Sciatic nerve (tissue), 2 donors: ENCODE data around the gene NT5DC2. TPM values are rescaled to one million over a fixed set of nuclear protein-coding genes. Genes with fewer than 3 reads are reported as not detected.

Source experiments
- ATAC-seq: fragments of 200-7000 bp; cut with Tn5 transposase; one replicate; pipeline ENCODE4 v1.9.1; 2020; ENCODE audit warnings: mild to moderate bottlenecking, moderate library complexity
- DNase-seq: peaks from one replicate; pipeline ENCODE4 v3.0.0-alpha.2; 2020; ENCODE audit warnings: low spot score
- intact Hi-C: fragments of 100-400 bp; cut with DNase I; formaldehyde crosslinking; loops from one replicate; pipeline ENCODE4 v1.14.2; 2022
- total RNA-seq: library from RNA; stranded (reverse); fragmentation: NEBNext Ultra II Directional; extraction: Animal tissue kit (Norgen Biotek cat#: 25700); gene quantifications from one replicate; pipeline ENCODE4 v1.2.1, GENCODE V29; 2021
- donor health status: DM: no; HTN: no; CAD: no.
- donor health status: DM: no; HTN: no; CAD: no.

The NT5DC2 gene
- total RNA-seq, 1 donor from 2014 or later: 78.3 TPM

DNA sequence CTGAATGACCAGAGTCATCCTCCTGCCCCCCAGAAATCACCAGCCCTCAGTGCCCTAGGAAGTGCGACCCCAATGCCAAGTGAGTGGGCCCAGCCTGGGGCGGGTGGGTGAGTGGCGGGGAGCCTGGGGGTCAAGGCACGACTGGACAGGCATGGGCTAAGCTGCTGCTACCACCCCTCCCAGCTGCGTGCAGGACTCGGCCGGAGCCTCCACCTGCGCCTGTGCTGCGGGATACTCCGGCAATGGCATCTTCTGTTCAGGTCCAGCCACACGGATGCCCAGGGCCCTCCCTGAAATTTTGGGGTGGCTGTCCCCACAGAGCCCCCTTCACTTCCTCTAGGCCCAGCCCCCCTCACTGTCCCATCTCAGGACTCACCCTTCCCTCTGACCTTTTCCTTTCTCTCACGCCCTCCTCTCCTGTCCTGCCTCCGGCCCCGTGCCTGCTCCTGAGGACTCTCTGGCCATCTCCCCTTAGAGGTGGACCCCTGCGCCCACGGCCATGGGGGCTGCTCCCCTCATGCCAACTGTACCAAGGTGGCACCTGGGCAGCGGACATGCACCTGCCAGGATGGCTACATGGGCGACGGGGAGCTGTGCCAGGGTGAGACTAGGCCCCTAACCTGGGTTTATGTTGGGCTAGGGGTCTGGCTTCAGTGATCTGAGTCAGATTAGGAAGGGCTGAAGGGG lies 17.0 kb downstream of the NT5DC2 start:
- no peak for ATAC-seq
- intact Hi-C loops: no loop called here
- no peak for DNase-seq

DNA sequence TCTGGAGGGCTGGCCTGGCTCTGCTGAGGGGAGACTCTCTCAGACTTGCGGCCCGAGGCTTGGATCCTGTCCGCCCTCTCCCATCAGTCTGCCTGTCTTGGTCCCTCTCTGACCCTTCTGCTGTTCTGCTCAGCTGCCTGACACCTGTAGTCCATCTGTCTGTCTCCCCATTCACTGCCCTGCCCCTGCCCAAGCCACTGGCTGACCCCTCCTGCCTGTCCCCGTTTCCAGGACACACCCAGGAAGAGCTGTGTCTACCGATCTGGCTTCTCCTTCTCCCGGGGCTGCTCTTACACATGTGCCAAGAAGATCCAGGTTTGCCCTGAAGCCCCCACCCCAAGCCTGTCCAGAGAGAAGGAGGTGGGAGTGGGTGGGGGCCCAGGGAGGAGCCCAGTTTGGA lies 18.5 kb downstream of the NT5DC2 start:
- ATAC-seq: no peak
- intact Hi-C loops: no loop called here
- DNase-seq: no peak

DNA sequence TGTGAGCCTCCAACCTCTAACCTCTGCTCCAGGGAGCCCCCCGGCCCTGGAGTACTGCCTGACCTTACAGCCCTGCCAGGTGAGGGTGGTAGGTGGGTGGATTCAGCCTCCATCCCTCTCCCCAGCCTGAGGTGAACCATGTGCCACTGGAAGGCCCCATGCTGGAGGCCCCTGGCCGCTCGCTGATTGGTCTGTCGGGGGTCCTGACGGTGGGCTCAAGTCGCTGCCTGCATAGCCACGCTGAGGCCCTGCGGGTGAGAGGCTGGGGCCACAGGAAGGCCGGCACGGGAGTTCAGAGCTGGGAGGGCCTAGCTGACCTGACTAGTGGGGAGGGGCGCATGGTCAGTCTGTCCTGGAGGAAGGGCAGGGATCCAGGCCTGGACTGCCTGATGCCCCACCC lies 19.1 kb downstream of the NT5DC2 start:
- intact Hi-C loops: no loop called here
- ATAC-seq: no peak
- DNase-seq: no peak

- intact Hi-C loops: no loop called here
- no peak for DNase-seq
- no peak for ATAC-seq
Measured at GRCh38 chr3:52513281-52513680, 20.4 kb downstream of the NT5DC2 start.

GRCh38 chr3:52512727-52513126 lies 20.9 kb downstream of the NT5DC2 start:
- DNase-seq: no peak
- no peak for ATAC-seq
- intact Hi-C loops: no loop called here

GRCh38 chr3:52512105-52512504 lies 21.6 kb downstream of the NT5DC2 start:
- DNase-seq (no peak), ATAC-seq (no peak)
- intact Hi-C loops: no loop called here

DNA sequence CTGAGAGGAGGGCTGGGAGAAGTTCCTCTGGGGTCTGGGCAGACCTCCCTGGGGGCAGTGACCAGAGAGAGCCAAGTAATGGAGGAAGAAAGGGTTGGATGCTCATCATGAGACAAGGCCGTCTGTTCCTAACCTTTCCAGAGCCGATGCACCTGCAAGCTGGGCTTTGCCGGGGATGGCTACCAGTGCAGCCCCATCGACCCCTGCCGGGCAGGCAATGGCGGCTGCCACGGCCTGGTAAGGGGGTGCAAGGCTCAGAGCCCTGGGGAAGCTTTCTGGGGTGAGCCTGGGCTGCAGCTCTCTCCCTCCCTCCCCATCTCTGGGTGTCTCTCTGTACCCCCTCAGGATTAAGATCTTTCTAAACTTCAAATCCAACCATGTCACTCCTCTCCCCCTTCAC lies 22.1 kb downstream of the NT5DC2 start:
- ATAC-seq (no peak), DNase-seq (no peak)
- intact Hi-C loops: no loop called here

DNA sequence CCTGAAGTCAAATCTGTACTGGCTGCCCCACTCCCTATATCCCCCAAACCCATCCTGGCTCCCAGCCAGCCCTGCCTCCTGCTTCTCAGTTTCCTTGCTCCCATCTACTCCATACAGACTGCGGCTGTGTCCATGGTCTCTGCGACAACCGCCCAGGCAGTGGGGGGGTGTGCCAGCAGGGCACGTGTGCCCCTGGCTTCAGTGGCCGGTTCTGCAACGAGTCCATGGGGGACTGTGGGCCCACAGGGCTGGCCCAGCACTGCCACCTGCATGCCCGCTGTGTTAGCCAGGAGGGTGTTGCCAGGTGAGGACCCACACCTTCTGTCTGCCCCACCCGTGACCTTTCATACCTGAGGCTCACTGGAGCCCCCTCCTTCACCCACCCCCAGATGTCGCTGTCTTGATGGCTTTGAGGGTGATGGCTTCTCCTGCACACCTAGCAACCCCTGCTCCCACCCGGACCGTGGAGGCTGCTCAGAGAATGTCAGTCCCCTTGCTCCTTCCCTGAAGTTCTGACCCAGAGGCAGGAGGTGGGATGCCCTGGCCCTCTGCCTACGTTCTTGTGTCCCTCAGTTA lies 23.8 kb downstream of the NT5DC2 start:
- intact Hi-C loops: no loop called here
- ATAC-seq: no peak
- DNase-seq: no peak

- ATAC-seq (no peak), DNase-seq (no peak)
- intact Hi-C loops: no loop called here
Measured at GRCh38 chr3:52507359-52507758, 26.3 kb downstream of the NT5DC2 start.

DNA sequence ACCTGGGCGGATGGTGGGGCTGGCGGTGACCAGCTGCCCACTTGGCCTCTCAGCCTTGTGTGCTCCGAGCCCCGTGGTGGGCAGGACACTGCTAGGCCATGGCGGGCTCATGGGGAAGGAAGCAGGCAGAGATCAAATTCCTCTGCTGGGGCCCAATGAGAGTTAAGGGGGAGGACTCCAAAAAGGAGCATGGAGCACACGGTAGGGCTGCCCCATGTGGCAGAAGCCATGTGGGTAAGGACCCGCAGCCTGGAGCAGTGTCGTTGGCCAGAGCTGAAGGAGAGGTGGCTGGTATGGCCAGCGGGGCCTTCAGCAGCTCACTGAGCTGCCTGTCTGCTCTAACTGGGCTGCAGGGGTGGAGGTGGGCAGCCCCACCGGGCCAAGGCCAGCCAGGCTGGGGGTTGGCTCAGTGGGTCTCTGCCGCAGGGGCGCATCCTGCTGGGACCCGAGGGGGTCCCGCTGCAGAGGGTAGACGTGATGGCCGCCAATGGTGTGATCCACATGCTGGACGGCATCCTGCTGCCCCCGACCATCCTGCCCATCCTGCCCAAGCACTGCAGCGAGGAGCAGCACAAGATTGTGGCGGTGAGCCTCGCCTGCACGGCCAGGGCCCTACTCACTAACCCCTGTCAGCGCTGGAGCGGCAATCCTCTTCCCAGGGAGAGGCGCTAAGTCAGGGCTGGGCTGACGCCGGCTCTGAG lies 27.2 kb downstream of the NT5DC2 start:
- intact Hi-C loops: no loop called here
- no peak for ATAC-seq
- DNase-seq: no peak

- ATAC-seq: no peak
- intact Hi-C loops: no loop called here
- no peak for DNase-seq
Measured at GRCh38 chr3:52504977-52505376, 28.7 kb downstream of the NT5DC2 start.

DNA sequence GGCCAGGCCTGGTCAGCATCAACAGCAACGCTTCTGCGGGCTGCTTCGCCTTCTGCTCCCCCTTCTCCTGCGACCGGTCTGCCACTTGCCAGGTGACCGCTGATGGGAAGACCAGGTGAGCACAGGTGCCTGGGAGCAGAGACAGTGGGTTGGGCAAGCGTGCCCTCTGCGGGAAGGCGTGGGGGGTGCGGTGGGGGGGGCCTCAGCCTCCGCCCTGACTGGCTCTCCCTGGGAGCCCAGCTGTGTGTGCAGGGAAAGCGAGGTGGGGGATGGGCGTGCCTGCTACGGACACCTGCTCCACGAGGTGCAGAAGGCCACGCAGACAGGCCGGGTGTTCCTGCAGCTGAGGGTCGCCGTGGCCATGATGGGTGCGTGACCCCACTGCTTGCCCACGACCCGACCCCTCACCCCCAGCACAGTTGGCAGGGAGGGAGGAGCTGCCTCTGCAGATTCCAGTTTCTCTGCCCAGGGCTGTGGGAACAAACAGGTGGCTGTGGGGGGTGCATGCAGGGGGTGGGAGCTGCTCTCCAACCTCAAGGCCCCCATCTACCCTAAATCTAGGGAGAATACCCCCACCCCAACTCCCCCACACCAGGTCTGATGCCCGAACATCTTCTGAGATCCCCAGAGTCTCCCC lies 29.8 kb downstream of the NT5DC2 start:
- DNase-seq (no peak), ATAC-seq (no peak)
- intact Hi-C loops: no loop called here

GRCh38 chr3:52502808-52503350 lies 30.8 kb downstream of the NT5DC2 start:
- ATAC-seq (no peak), DNase-seq (no peak)
- intact Hi-C loops: no loop called here

DNA sequence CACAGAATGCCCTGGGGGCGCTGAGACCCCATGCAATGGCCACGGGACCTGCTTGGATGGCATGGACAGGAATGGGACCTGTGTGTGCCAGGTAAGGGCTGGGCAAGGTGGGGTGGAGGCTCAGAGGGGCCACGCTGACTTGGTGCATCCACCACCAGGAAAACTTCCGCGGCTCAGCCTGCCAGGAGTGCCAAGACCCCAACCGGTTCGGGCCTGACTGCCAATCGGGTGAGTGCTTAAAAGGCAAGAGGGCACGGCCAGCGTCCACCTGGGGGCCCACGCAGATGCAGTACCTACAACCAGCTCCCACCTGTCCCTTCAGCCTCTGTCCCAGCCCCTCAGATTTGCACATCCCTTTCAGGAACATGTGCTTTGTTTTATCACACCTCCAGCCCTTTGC lies 31.7 kb downstream of the NT5DC2 start:
- intact Hi-C loops: no loop called here
- no peak for DNase-seq
- no peak for ATAC-seq

- no peak for DNase-seq
- intact Hi-C loops: no loop called here
- no peak for ATAC-seq
Measured at GRCh38 chr3:52501046-52501445, 32.6 kb downstream of the NT5DC2 start.

DNA sequence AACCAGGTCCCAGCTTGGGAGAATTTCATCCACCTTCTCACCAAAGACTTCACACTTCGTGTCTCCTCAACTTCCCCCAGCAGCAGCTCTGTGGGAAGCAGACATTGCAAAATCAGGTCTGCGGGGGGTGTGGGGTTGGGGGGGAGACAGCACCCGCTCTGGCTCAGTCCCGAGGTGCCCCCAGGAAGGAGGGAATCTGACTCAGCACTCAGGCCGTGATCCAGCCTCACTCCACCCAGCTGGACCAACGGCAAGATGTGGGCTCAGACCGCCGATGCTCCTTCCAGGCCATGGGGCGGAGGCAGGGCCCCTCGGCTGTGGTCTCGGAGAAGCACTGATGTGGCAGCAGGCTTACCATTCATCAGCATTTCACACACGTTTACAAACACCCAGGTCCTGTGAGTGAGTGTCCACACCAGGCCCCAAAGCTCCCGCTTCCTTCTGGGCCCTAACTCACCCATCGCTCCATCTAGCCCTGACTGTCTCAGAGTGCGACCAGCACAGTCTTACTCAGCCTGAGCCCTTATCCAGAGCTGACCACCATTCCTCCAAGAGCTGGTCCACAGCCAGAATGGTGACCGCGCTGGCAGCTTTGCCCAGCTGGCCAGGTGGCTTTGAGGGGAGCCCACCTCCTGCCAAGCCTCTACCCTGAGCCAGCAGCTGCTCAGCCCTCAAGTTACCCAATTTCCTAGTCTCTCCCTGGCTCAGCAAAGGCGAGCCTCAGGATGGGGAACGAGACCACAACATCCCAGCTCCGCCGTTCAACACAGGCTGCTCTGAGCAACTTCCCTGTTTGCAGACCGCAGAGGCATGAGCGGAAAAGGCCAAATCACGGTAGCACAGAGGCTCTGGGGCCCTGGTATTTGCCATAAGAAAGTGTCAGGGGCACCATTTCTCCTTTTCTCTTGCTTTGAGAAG lies 35.3 kb downstream of the NT5DC2 start:
- intact Hi-C loops: no loop called here
- ATAC-seq (peak; percentile 65), DNase-seq (peak; percentile 75)

DNA sequence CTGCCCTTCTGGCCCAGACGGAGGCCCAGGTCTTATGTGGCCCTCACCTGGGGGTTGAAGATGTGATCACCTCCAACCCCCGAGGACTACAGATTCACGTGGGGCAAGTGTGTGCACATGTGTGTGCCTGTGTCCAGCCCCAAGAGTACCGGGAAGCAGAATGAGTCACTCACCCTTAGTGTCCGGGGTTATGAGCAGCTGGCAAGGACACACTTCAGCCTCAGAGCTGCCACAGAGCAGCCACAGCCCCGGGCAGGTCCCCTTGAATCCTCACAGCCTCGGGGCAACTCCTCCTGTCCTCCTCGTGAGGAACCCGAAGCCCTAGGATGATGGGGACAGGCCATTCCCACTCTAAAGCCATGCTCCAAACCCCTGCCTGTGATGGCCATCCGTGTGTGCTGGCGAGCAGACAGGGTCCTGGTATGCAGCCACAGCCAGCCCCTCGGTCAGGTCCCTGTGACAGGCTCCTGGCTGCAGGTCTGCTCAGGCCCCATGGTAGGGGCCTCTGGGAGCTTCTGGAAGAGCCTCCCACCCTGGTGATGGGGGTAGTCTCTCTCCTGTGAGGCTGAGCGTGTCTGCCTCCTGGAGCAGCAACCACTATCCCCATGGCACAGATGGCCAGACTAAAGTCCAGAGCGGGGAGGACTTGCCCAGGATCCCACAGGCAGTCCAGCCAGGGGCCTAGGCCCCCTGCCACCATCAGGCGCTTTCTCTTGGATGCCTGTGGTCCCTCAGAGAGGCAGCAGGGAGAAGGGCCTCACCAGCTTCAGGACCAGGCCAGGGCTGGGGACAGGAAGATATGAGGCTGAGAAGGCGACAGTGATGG lies 37.7 kb downstream of the NT5DC2 start:
- ATAC-seq (peak; percentile 32), DNase-seq (no peak)

GRCh38 chr3:52494886-52495495 lies 38.7 kb downstream of the NT5DC2 start, which contains the start of gene STAB1:
STAB1 (plus strand) TSS chr3:52495338; CDS start chr3:52495414, 76 bp downstream.
- DNase-seq (peak; percentile 74), ATAC-seq (peak; percentile 40)
- intact Hi-C loops: no loop called here

More for the DNA sequence above, 37.7 kb downstream of the NT5DC2 start:
- intact Hi-C loops: no loop called here
